ENCODE data around the gene ASS1.
"Not testable (repeated sequence)": the region's sequence is repeated elsewhere in the genome, so short reads cannot be mapped to it uniquely, and the experiment has no call there.

The ASS1 gene

GRCh38 chr9:130444565-130445221 lies at the start of gene ASS1:
Gene ASS1 (plus strand): TSS chr9:130444961. CDS start chr9:130452229, 7,268 bp downstream.
- no peak for DNase-seq

- no peak for DNase-seq
These were observed 48.8 kb upstream of the ASS1 start for GRCh38 chr9:130395810-130396435.

- no peak for DNase-seq
These were observed 48.2 kb upstream of the ASS1 start for GRCh38 chr9:130396581-130396980.

GRCh38 chr9:130398487-130399240 lies 46.1 kb upstream of the ASS1 start:
- no peak for DNase-seq

GRCh38 chr9:130399768-130400167 lies 45.0 kb upstream of the ASS1 start:
- no peak for DNase-seq

- no peak for DNase-seq
These were observed 43.9 kb upstream of the ASS1 start for GRCh38 chr9:130400870-130401269.

- DNase-seq = not testable (repeated sequence)
These were observed 43.0 kb upstream of the ASS1 start for GRCh38 chr9:130401742-130402141.

- DNase-seq = no peak
These were observed 42.5 kb upstream of the ASS1 start for GRCh38 chr9:130402243-130402642.

- DNase-seq = no peak
These were observed 41.9 kb upstream of the ASS1 start for GRCh38 chr9:130402645-130403440.

GRCh38 chr9:130405657-130406257 lies 39.0 kb upstream of the ASS1 start:
- DNase-seq = no peak

- no peak for DNase-seq
These were observed 38.4 kb upstream of the ASS1 start for GRCh38 chr9:130406278-130406895.

GRCh38 chr9:130407916-130408663 lies 36.7 kb upstream of the ASS1 start:
- no peak for DNase-seq

- no peak for DNase-seq
These were observed 36.1 kb upstream of the ASS1 start for GRCh38 chr9:130408669-130409068.

GRCh38 chr9:130409246-130409645 lies 35.5 kb upstream of the ASS1 start:
- DNase-seq = no peak

- no peak for DNase-seq
These were observed 34.3 kb upstream of the ASS1 start for GRCh38 chr9:130410443-130410842.

- no peak for DNase-seq
These were observed 33.2 kb upstream of the ASS1 start for GRCh38 chr9:130411566-130411915.

GRCh38 chr9:130414081-130414731 lies 30.6 kb upstream of the ASS1 start:
- DNase-seq = no peak

GRCh38 chr9:130414910-130415746 lies 29.6 kb upstream of the ASS1 start:
- no peak for DNase-seq

- no peak for DNase-seq
These were observed 27.2 kb upstream of the ASS1 start for GRCh38 chr9:130417602-130418001.

- DNase-seq = no peak
These were observed 26.0 kb upstream of the ASS1 start for GRCh38 chr9:130418776-130419175.

Data from GOT3 (cell line).